HCT116 (cell line): ENCODE data around the gene ALK. TPM values are rescaled to one million over a fixed set of nuclear protein-coding genes. Genes with fewer than 3 reads are reported as not detected.

ENCODE experiments used
- ATAC-seq: fragments of 200-7000 bp; cut with Tn5 transposase; 2 replicates; pipeline ENCODE4 v1.9.1; 2020; ENCODE audit warnings: mild to moderate bottlenecking, moderate library complexity
- BruUV-seq: library from RNA; stranded (reverse); fragments of 400-500 nt; replicated peaks from 2 replicates; lab custom pipeline; 2021; lab: Mats Ljungman, UMichigan
- CTCF ChIA-PET: fragments of 300-600 bp; sonication (Branson Sonifier 250); formaldehyde crosslinking; loops from one replicate; lab custom pipeline; 2021; ENCODE audit warnings: antibody characterized with exemption; lab: Charles Lee
- POLR2A ChIA-PET: fragments of 300-600, 350-600 bp; sonication (Branson Sonifier 250); formaldehyde crosslinking; loops from one replicate; lab custom pipeline; 2021; ENCODE audit warnings: antibody characterized with exemption; lab: Charles Lee
- RAD21 ChIA-PET, 2 experiments: fragments of 300-600 bp; sonication (Branson Sonifier 250); formaldehyde crosslinking; loops; one replicate each; lab custom pipeline; 2023; ENCODE audit warnings: low total read pairs in 2 of 2; ENCODE audit not compliant: uncharacterized antibody in 2 of 2, unreplicated experiment in 2 of 2, low non-redundant PET in 1 of 2; lab: Charles Lee
- DNase-seq: peaks from one replicate; pipeline ENCODE4 v3.0.0-alpha.2; 2010; ENCODE audit warnings: low read depth, low spot score
- H2AFZ ChIP-seq: fragments of 200-600 bp; shearing (Covaris generic), sonication (generic); 2 replicates; pipeline ENCODE4 v1.6.1; 2017; ENCODE audit warnings: low read depth, mixed run types, mixed read lengths, antibody characterized with exemption, low read length; ENCODE audit not compliant: poor library complexity, severe bottlenecking
- H3K27ac ChIP-seq: 2 replicates; pipeline ENCODE4 v1.5.1; 2012; ENCODE audit warnings: low read depth, low read length
- H3K27me3 ChIP-seq: fragments of 200-600 bp; sonication (generic); 2 replicates; pipeline ENCODE4 v1.6.1; 2016; ENCODE audit warnings: mixed run types, low read length, mixed read lengths; ENCODE audit not compliant: insufficient read depth
- H3K36me3 ChIP-seq, 2 experiments: fragments of 200-500 bp in 1 of 2; fragments of 200-600 bp in 1 of 2; sonication (Bioruptor generic) in 1 of 2; sonication (generic) in 1 of 2; 2 replicates each; pipeline versions ENCODE4 v1.5.1 to v1.6.1; 2014 to 2016; ENCODE audit warnings: low read length in 2 of 2, inconsistent platforms in 1 of 2, mixed read lengths in 1 of 2, mixed run types in 1 of 2; ENCODE audit not compliant: insufficient read depth in 2 of 2, control insufficient read depth in 1 of 2
- H3K4me1 ChIP-seq, 2 experiments: fragments of 200-600 bp in 1 of 2; sonication (generic) in 1 of 2; 2 replicates each; pipeline versions ENCODE4 v1.5.1 to v1.6.1; 2012 to 2017; ENCODE audit warnings: low read length in 2 of 2, inconsistent platforms in 1 of 2, mild to moderate bottlenecking in 1 of 2, mixed read lengths in 1 of 2, mixed run types in 1 of 2, moderate library complexity in 1 of 2; ENCODE audit not compliant: insufficient read depth in 2 of 2, control insufficient read depth in 1 of 2
- H3K4me2 ChIP-seq: fragments of 200-600 bp; sonication (generic); 2 replicates; pipeline ENCODE4 v1.6.1; 2017; ENCODE audit warnings: mixed run types, low read length, mixed read lengths
- H3K4me3 ChIP-seq, 2 experiments: fragments of 200-600 bp in 1 of 2; sonication (generic) in 1 of 2; replicated peaks in 1 of 2; 2 replicates each; pipeline ENCODE4 v1.5.1; 2011 to 2016; ENCODE audit warnings: low read length in 2 of 2, control low read depth in 1 of 2, low read depth in 1 of 2, mild to moderate bottlenecking in 1 of 2, mixed read lengths in 1 of 2, mixed run types in 1 of 2
- H3K79me2 ChIP-seq: fragments of 200-600 bp; sonication (generic); 2 replicates; pipeline ENCODE4 v1.6.1; 2017; ENCODE audit warnings: mild to moderate bottlenecking, mixed run types, low read length, moderate library complexity, mixed read lengths; ENCODE audit not compliant: insufficient read depth
- H3K9ac ChIP-seq: fragments of 200-600 bp; sonication (generic); 2 replicates; pipeline ENCODE4 v1.6.1; 2016; ENCODE audit warnings: low read length, mixed read lengths
- H3K9me2 ChIP-seq: fragments of 200-600 bp; sonication (generic), shearing (Covaris generic); 2 replicates; pipeline ENCODE4 v1.6.1; 2017; ENCODE audit warnings: mixed run types, mild to moderate bottlenecking, moderate library complexity; ENCODE audit not compliant: insufficient read depth
- H3K9me3 ChIP-seq, 2 experiments: fragments of 200-500 bp in 1 of 2; fragments of 200-600 bp in 1 of 2; sonication (Bioruptor generic) in 1 of 2; sonication (generic) in 1 of 2; 2 replicates each; pipeline ENCODE4 v1.6.1; 2014 to 2017; ENCODE audit warnings: low read length in 2 of 2, mixed read lengths in 2 of 2, inconsistent platforms in 1 of 2, low read depth in 1 of 2, mild to moderate bottlenecking in 1 of 2, mixed run types in 1 of 2, moderate library complexity in 1 of 2; ENCODE audit not compliant: control insufficient read depth in 1 of 2, insufficient read depth in 1 of 2
- H4K20me1 ChIP-seq: fragments of 200-600 bp; sonication (generic), shearing (Covaris generic); 2 replicates; pipeline ENCODE4 v1.6.1; 2017; ENCODE audit warnings: mixed run types, mild to moderate bottlenecking, moderate library complexity; ENCODE audit not compliant: insufficient read depth
- ATF3 ChIP-seq: IDR thresholded peaks from 2 replicates; pipeline ENCODE4 v1.6.1; 2012
- CBX3 ChIP-seq: IDR thresholded peaks from 2 replicates; pipeline ENCODE4 v1.6.1; 2012; ENCODE audit warnings: low read depth
- CEBPB ChIP-seq: IDR thresholded peaks from 2 replicates; pipeline ENCODE4 v1.6.1; 2012; ENCODE audit warnings: low read depth
- EGR1 ChIP-seq: IDR thresholded peaks from 2 replicates; pipeline ENCODE4 v1.6.1; 2012; ENCODE audit warnings: low read depth
- ELF1 ChIP-seq: IDR thresholded peaks from 2 replicates; pipeline ENCODE4 v1.6.1; 2012; ENCODE audit warnings: low read depth, borderline replicate concordance
- EZH2 ChIP-seq: fragments of 200-600 bp; sonication (generic); IDR thresholded peaks from 2 replicates; pipeline ENCODE4 v1.6.1; 2017; ENCODE audit warnings: antibody characterized with exemption, mixed run types
- EZH2phosphoT487 ChIP-seq: fragments of 200-600 bp; IDR thresholded peaks from 2 replicates; pipeline ENCODE4 v1.6.1; 2018; ENCODE audit warnings: antibody characterized with exemption, borderline replicate concordance
- FOSL1 ChIP-seq: IDR thresholded peaks from 2 replicates; pipeline ENCODE4 v1.6.1; 2012; ENCODE audit warnings: low read depth
- JUND ChIP-seq: IDR thresholded peaks from 2 replicates; pipeline ENCODE4 v1.6.1; 2012
- MAX ChIP-seq: IDR thresholded peaks from 2 replicates; pipeline ENCODE4 v1.6.1; 2012
- POLR2A ChIP-seq: IDR thresholded peaks from 2 replicates; pipeline ENCODE4 v1.7.0; 2011; ENCODE audit warnings: borderline replicate concordance; ENCODE audit not compliant: insufficient read depth, insufficient read length; ENCODE audit errors: extremely low read depth
- POLR2AphosphoS5 ChIP-seq: IDR thresholded peaks from 2 replicates; pipeline ENCODE4 v1.6.1; 2011; ENCODE audit warnings: mild to moderate bottlenecking, low read depth, low read length, moderate library complexity
- RAD21 ChIP-seq: IDR thresholded peaks from 2 replicates; pipeline ENCODE4 v1.6.1; 2012; ENCODE audit warnings: low read depth, mild to moderate bottlenecking
- SIN3A ChIP-seq: IDR thresholded peaks from 2 replicates; pipeline ENCODE4 v1.6.1; 2012; ENCODE audit warnings: low read depth
- SP1 ChIP-seq: IDR thresholded peaks from 2 replicates; pipeline ENCODE4 v1.6.1; 2012; ENCODE audit warnings: low read depth
- TCF7L2 ChIP-seq: IDR thresholded peaks from 2 replicates; pipeline ENCODE4 v1.7.0; 2011; ENCODE audit warnings: borderline replicate concordance, inconsistent platforms; ENCODE audit not compliant: insufficient read depth, insufficient read length; ENCODE audit errors: extremely low read depth
- YY1 ChIP-seq: IDR thresholded peaks from 2 replicates; pipeline ENCODE4 v1.6.1; 2011; ENCODE audit warnings: low read length, low read depth, moderate library complexity, mild to moderate bottlenecking; ENCODE audit not compliant: insufficient replicate concordance; ENCODE audit errors: extremely low read depth
- ZBTB33 ChIP-seq: IDR thresholded peaks from 2 replicates; pipeline ENCODE4 v1.6.1; 2011; ENCODE audit warnings: mild to moderate bottlenecking, low read length, moderate library complexity; ENCODE audit not compliant: insufficient replicate concordance; ENCODE audit errors: extremely low read depth
- ZFX ChIP-seq: fragments of 450-650 bp; IDR thresholded peaks from 2 replicates; pipeline ENCODE4 v1.6.1; 2017
- intact Hi-C: fragments of 100-400 bp; cut with micrococcal nuclease; formaldehyde crosslinking; loops from 2 replicates; pipeline ENCODE4 v1.10.0; 2022
- total RNA-seq: library from RNA; stranded (reverse); gene quantifications from one replicate; pipeline ENCODE4 v1.2.1, GENCODE V29; 2021; ENCODE audit not compliant: unreplicated experiment

The ALK gene
- total RNA-seq, 1 experiment from 2014 or later, result not detected

GRCh38 chr2:29864988-29865387 is 56.4 kb downstream of the ALK start (continued):
- TF ChIP-seq MAX, result no peak
- TF ChIP-seq ATF3, result no peak
- no peak for TF ChIP-seq FOSL1

GRCh38 chr2:29855924-29856639 is 65.3 kb downstream of the ALK start:
- no peak for TF ChIP-seq POLR2A
- TF ChIP-seq ZBTB33, result no peak
- no peak for TF ChIP-seq FOSL1
- TF ChIP-seq CBX3, result no peak
- TF ChIP-seq SP1, result no peak
- TF ChIP-seq TCF7L2, result no peak
- no peak for TF ChIP-seq EZH2
- TF ChIP-seq MAX, result no peak
- no peak for TF ChIP-seq POLR2AphosphoS5
- no peak for TF ChIP-seq EZH2phosphoT487
- no peak for TF ChIP-seq CEBPB
- TF ChIP-seq JUND, result no peak
- TF ChIP-seq ZFX, result no peak
- TF ChIP-seq YY1, result no peak
- TF ChIP-seq SIN3A, result no peak
- no peak for TF ChIP-seq ELF1
- no peak for TF ChIP-seq ATF3
- no peak for TF ChIP-seq EGR1
- TF ChIP-seq RAD21, result no peak
- POLR2A ChIA-PET, result no interaction called here
- no peak for DNase-seq
- CTCF ChIA-PET, result no interaction called here
- ATAC-seq, result no peak
- no peaks in the 10 kb centered on the region for H3K9me3 ChIP-seq
- H3K4me1 ChIP-seq, result no peaks in the 10 kb centered on the region
- H3K27me3 ChIP-seq, result peaks cover 39% of the 10 kb centered on the region
- no peak overlapping the region for H2AFZ ChIP-seq
- H3K4me3 ChIP-seq, result no peak overlapping the region
- H3K9me2 ChIP-seq, result no peaks in the 10 kb centered on the region
- no peaks in the 10 kb centered on the region for H3K36me3 ChIP-seq
- H3K9ac ChIP-seq, result no peak overlapping the region
- H3K27ac ChIP-seq, result no peak overlapping the region
- H4K20me1 ChIP-seq, result no peaks in the 10 kb centered on the region
- H3K4me2 ChIP-seq, result no peak overlapping the region
- RAD21 ChIA-PET, result no interaction called here
- intact Hi-C loops, result no loop called here
- BruUV-seq, result no TSS peak
- H3K79me2 ChIP-seq, result no peaks in the 10 kb centered on the region
